ENCODE results near the gene SAP30BP.

Gene SAP30BP

GRCh38 chr17:75673487-75673886, 6.3 kb downstream of the SAP30BP start:
- Histone ChIP-seq H3F3A (ENCODE audit: insufficient read depth) (peaks cover 19% of the 10 kb centered on the region), H3K79me2 (ENCODE audit: insufficient read depth, low read length) (peaks cover 66% of the 10 kb centered on the region), H4K20me1 (ENCODE audit: low read depth, low read length) (no peaks in the 10 kb centered on the region), H3K9ac (ENCODE audit: low read length) (no peak overlapping the region), H3K4me3 (ENCODE audit: insufficient read depth, low read length, poor library complexity, severe bottlenecking) (no peak overlapping the region), H3K9me3 (ENCODE audit: insufficient read depth, low read length) (no peaks in the 10 kb centered on the region), H3K4me2 (ENCODE audit: low read depth, low read length, poor library complexity, severe bottlenecking) (no peak overlapping the region), H3K27me3 (ENCODE audit: low read length) (no peaks in the 10 kb centered on the region), H3K36me3 (ENCODE audit: low read length) (peaks cover 24% of the 10 kb centered on the region; the same call in 1 of the 2 replicates), H2AFZ (ENCODE audit: low read depth, low read length, severe bottlenecking) (no peak overlapping the region), H3K27ac (ENCODE audit: low read depth, low read length) (no peak overlapping the region), H3K9me2 (replicated peaks; ENCODE audit: insufficient read depth, low read length) (no peaks in the 10 kb centered on the region)
- TF ChIP-seq CTCF (IDR thresholded peaks at IDR 0.05; ENCODE audit: insufficient read depth, low read length, poor library complexity, severe bottlenecking) (no peak), EZH2phosphoT487 (conservative IDR thresholded peaks at IDR 0.05; ENCODE audit: low read length) (no peak)

- H3K27ac ChIP-seq (ENCODE audit: low read depth, low read length): no peak overlapping the region
- H3K79me2 ChIP-seq (ENCODE audit: insufficient read depth, low read length): peaks cover 43% of the 10 kb centered on the region
- no peak overlapping the region for H3K9ac ChIP-seq (ENCODE audit: low read length)
- no peaks in the 10 kb centered on the region for H3K27me3 ChIP-seq (ENCODE audit: low read length)
- H4K20me1 ChIP-seq (ENCODE audit: low read depth, low read length): no peaks in the 10 kb centered on the region
- no peak overlapping the region for H3K4me2 ChIP-seq (ENCODE audit: low read depth, low read length, poor library complexity, severe bottlenecking)
- H3K9me2 ChIP-seq (replicated peaks; ENCODE audit: insufficient read depth, low read length): no peaks in the 10 kb centered on the region
- H3F3A ChIP-seq (ENCODE audit: insufficient read depth): peaks cover 19% of the 10 kb centered on the region
- no peak overlapping the region for H3K4me3 ChIP-seq (ENCODE audit: insufficient read depth, low read length, poor library complexity, severe bottlenecking)
- H3K36me3 ChIP-seq (ENCODE audit: low read length): peaks cover 17% of the 10 kb centered on the region
- H3K9me3 ChIP-seq (ENCODE audit: insufficient read depth, low read length): no peaks in the 10 kb centered on the region
- no peak for TF ChIP-seq EZH2phosphoT487 (conservative IDR thresholded peaks at IDR 0.05; ENCODE audit: low read length)
- no peak for TF ChIP-seq CTCF (IDR thresholded peaks at IDR 0.05; ENCODE audit: insufficient read depth, low read length, poor library complexity, severe bottlenecking)
- no peak overlapping the region for H2AFZ ChIP-seq (ENCODE audit: low read depth, low read length, severe bottlenecking)
Observed at GRCh38 chr17:75676461-75676860, 9.3 kb downstream of the SAP30BP start.

GRCh38 chr17:75679706-75680211, 12.6 kb downstream of the SAP30BP start:
- H3K79me2 ChIP-seq (ENCODE audit: insufficient read depth, low read length): peaks cover 52% of the 10 kb centered on the region
- no peak overlapping the region for H3K27ac ChIP-seq (ENCODE audit: low read depth, low read length)
- no peak overlapping the region for H3K9ac ChIP-seq (ENCODE audit: low read length)
- TF ChIP-seq CTCF (IDR thresholded peaks at IDR 0.05; ENCODE audit: insufficient read depth, low read length, poor library complexity, severe bottlenecking) (no peak), EZH2phosphoT487 (conservative IDR thresholded peaks at IDR 0.05; ENCODE audit: low read length) (no peak)
- H3K4me2 ChIP-seq (ENCODE audit: low read depth, low read length, poor library complexity, severe bottlenecking): no peak overlapping the region
- H3F3A ChIP-seq (ENCODE audit: insufficient read depth): peaks cover 15% of the 10 kb centered on the region; the same call in 1 of the 2 replicates
- no peaks in the 10 kb centered on the region for H4K20me1 ChIP-seq (ENCODE audit: low read depth, low read length)
- H3K4me3 ChIP-seq (ENCODE audit: insufficient read depth, low read length, poor library complexity, severe bottlenecking): no peak overlapping the region
- H3K9me2 ChIP-seq (replicated peaks; ENCODE audit: insufficient read depth, low read length): no peaks in the 10 kb centered on the region
- H3K9me3 ChIP-seq (ENCODE audit: insufficient read depth, low read length): no peaks in the 10 kb centered on the region
- H3K27me3 ChIP-seq (ENCODE audit: low read length): no peaks in the 10 kb centered on the region
- H3K36me3 ChIP-seq (ENCODE audit: low read length): peaks cover 8% of the 10 kb centered on the region
- H2AFZ ChIP-seq (ENCODE audit: low read depth, low read length, severe bottlenecking): no peak overlapping the region

Data from SU-DHL-6 (cell line).